Ishikawa (cell line): ENCODE measurements around the gene UCK1.

Source experiments
- CEBPB ChIP-seq: IDR thresholded peaks from 2 replicates; pipeline ENCODE4 v1.6.1; 2012
- CREB1 ChIP-seq: IDR thresholded peaks from 2 replicates; pipeline ENCODE4 v1.6.1; 2012; ENCODE audit warnings: low read depth
- EGR1 ChIP-seq: IDR thresholded peaks from 2 replicates; pipeline ENCODE4 v1.6.1; 2012
- EP300 ChIP-seq: IDR thresholded peaks from 2 replicates; pipeline ENCODE4 v1.6.1; 2012; ENCODE audit warnings: borderline replicate concordance
- FOXM1 ChIP-seq: IDR thresholded peaks from 2 replicates; pipeline ENCODE4 v1.6.1; 2012; ENCODE audit warnings: low read depth, borderline replicate concordance
- MAX ChIP-seq: IDR thresholded peaks from 2 replicates; pipeline ENCODE4 v1.6.1; 2012
- NFIC ChIP-seq: IDR thresholded peaks from 2 replicates; pipeline ENCODE4 v1.6.1; 2012
- RAD21 ChIP-seq: IDR thresholded peaks from 2 replicates; pipeline ENCODE4 v1.6.1; 2012; ENCODE audit warnings: low read depth
- TAF1 ChIP-seq: IDR thresholded peaks from 2 replicates; pipeline ENCODE4 v1.6.1; 2012; ENCODE audit warnings: low read depth, mild to moderate bottlenecking
- TCF12 ChIP-seq: IDR thresholded peaks from 2 replicates; pipeline ENCODE4 v1.6.1; 2012; ENCODE audit warnings: low read depth
- TEAD4 ChIP-seq: IDR thresholded peaks from 2 replicates; pipeline ENCODE4 v1.6.1; 2012
- USF1 ChIP-seq: IDR thresholded peaks from 2 replicates; pipeline ENCODE4 v1.6.1; 2012
- YY1 ChIP-seq: IDR thresholded peaks from 2 replicates; pipeline ENCODE4 v1.6.1; 2012; ENCODE audit warnings: low read depth
- ZBTB7A ChIP-seq: IDR thresholded peaks from 2 replicates; pipeline ENCODE4 v1.6.1; 2012; ENCODE audit warnings: low read depth
- TF ChIP-seq, protein P1 (sequence below): IDR thresholded peaks from 2 replicates; pipeline ENCODE4 v1.6.1; 2012; ENCODE audit warnings: low read depth, mild to moderate bottlenecking

Gene UCK1

GRCh38 chr9:131530920-131531832 is at the start of gene UCK1:
Gene UCK1, minus strand, starts transcription at chr9:131531263. Its CDS starts 89 bp downstream, at chr9:131531174.
- TF ChIP-seq USF1 (no peak), TEAD4 (no peak), EP300 (no peak), CREB1 (no peak), MAX (peak; percentile 59), NFIC (no peak), TAF1 (peak; percentile 55; the same call in 1 of the 2 replicates), ZBTB7A (no peak; the same call in 1 of the 2 replicates), RAD21 (0 out of 2 replicates have a peak, but pooled peaks have one; percentile 4), TCF12 (peak; percentile 34; the same call in 1 of the 2 replicates), FOXM1 (no peak), YY1 (0 out of 2 replicates have a peak, but pooled peaks have one; percentile 4), EGR1 (no peak), CEBPB (no peak)
- TF ChIP-seq, protein P1, sequence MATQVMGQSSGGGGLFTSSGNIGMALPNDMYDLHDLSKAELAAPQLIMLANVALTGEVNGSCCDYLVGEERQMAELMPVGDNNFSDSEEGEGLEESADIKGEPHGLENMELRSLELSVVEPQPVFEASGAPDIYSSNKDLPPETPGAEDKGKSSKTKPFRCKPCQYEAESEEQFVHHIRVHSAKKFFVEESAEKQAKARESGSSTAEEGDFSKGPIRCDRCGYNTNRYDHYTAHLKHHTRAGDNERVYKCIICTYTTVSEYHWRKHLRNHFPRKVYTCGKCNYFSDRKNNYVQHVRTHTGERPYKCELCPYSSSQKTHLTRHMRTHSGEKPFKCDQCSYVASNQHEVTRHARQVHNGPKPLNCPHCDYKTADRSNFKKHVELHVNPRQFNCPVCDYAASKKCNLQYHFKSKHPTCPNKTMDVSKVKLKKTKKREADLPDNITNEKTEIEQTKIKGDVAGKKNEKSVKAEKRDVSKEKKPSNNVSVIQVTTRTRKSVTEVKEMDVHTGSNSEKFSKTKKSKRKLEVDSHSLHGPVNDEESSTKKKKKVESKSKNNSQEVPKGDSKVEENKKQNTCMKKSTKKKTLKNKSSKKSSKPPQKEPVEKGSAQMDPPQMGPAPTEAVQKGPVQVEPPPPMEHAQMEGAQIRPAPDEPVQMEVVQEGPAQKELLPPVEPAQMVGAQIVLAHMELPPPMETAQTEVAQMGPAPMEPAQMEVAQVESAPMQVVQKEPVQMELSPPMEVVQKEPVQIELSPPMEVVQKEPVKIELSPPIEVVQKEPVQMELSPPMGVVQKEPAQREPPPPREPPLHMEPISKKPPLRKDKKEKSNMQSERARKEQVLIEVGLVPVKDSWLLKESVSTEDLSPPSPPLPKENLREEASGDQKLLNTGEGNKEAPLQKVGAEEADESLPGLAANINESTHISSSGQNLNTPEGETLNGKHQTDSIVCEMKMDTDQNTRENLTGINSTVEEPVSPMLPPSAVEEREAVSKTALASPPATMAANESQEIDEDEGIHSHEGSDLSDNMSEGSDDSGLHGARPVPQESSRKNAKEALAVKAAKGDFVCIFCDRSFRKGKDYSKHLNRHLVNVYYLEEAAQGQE, result no peak

DNA sequence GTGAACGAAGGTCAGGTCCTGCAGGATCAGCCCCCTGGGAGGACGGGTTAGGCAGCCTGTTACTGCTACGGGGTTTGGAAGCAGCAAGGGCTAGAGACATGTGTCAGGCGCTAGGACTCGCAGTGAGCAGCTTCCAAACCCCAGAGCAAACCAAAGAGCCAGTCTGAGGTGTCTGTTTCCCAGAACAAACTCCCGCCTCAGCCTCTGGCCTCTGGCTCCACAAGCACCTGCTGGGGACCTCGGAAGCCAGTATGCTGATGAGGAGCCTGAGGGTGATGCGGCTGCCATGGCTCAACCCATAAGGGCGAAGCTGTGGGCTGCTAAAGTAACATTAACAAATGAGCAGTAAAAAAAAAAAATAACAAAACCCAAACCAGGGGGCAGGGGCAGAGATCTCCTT is 49.3 kb upstream of the UCK1 start:
- TF ChIP-seq CEBPB (no peak), RAD21 (no peak), ZBTB7A (no peak), NFIC (no peak), CREB1 (no peak), USF1 (no peak), YY1 (no peak), EP300 (no peak), FOXM1 (no peak), TAF1 (no peak), MAX (no peak), TEAD4 (no peak), EGR1 (no peak), TCF12 (no peak)
- TF ChIP-seq, protein P1, result no peak

DNA sequence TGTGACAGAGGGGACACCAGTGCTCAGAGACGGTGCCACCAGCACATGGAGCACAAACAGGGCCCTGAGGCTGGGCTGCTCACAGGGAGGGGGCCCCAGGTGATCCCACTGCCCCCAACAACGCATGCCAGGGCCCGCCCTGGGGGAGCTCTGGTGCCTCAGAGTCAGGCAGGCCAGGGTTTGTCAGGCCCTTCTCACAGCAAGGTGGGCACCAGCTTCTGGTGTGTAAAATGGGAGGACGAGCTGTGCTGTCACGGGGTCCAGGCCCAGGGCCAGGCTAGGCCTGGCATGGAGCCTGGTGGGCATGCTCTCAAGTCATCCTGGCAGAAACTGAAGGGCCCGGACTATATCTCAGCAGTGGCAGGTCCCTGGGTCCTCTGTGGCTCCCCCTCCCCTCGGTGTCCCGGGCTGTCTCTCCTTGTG is 48.7 kb upstream of the UCK1 start:
- TF ChIP-seq NFIC (no peak), ZBTB7A (no peak), EP300 (no peak), USF1 (no peak), FOXM1 (no peak), EGR1 (no peak), CEBPB (no peak), MAX (no peak), TEAD4 (no peak), CREB1 (no peak), TCF12 (no peak), RAD21 (no peak), YY1 (no peak)
- TF ChIP-seq, protein P1, result no peak
